GM23248 (cell line): Measurements from ENCODE around the gene ASCL2. TPM values are rescaled to one million over a fixed set of nuclear protein-coding genes. Genes with fewer than 3 reads are reported as not detected.

Experiments used
- DNase-seq: peaks from one replicate; pipeline ENCODE4 v3.0.0-alpha.2; 2015
- H2AFZ ChIP-seq: fragments of 200-600 bp; sonication (generic); 2 replicates; pipeline ENCODE4 v1.6.1; 2016; ENCODE audit warnings: antibody characterized with exemption
- H3F3A ChIP-seq: fragments of 200-600 bp; sonication (generic); 2 replicates; pipeline ENCODE4 v1.6.1; 2016; ENCODE audit warnings: mild to moderate bottlenecking, antibody characterized with exemption, mixed run types; ENCODE audit not compliant: insufficient read depth
- H3K27ac ChIP-seq: fragments of 200-600 bp; sonication (generic); 2 replicates; pipeline ENCODE4 v1.5.1; 2016; ENCODE audit warnings: mild to moderate bottlenecking
- H3K27me3 ChIP-seq: fragments of 200-600 bp; sonication (generic); replicated peaks from 2 replicates; pipeline ENCODE4 v1.6.1; 2016; ENCODE audit warnings: mild to moderate bottlenecking; ENCODE audit not compliant: insufficient read depth
- H3K36me3 ChIP-seq: fragments of 200-600 bp; sonication (generic); 2 replicates; pipeline ENCODE4 v1.6.1; 2016; ENCODE audit warnings: low read depth, mild to moderate bottlenecking
- H3K4me1 ChIP-seq: fragments of 200-600 bp; sonication (generic); 2 replicates; pipeline ENCODE4 v1.6.1; 2016; ENCODE audit warnings: mild to moderate bottlenecking; ENCODE audit not compliant: insufficient read depth
- H3K4me2 ChIP-seq: fragments of 200-600 bp; sonication (generic); one replicate; pipeline ENCODE4 v1.6.1; 2016; ENCODE audit warnings: mild to moderate bottlenecking; ENCODE audit not compliant: unreplicated experiment
- H3K4me3 ChIP-seq: fragments of 200-600 bp; sonication (generic); 2 replicates; pipeline ENCODE4 v1.5.1; 2016; ENCODE audit warnings: mild to moderate bottlenecking
- H3K79me2 ChIP-seq: fragments of 200-600 bp; sonication (generic); 2 replicates; pipeline ENCODE4 v1.6.1; 2016; ENCODE audit warnings: mild to moderate bottlenecking; ENCODE audit not compliant: insufficient read depth
- H3K9ac ChIP-seq: fragments of 200-600 bp; sonication (generic); 2 replicates; pipeline ENCODE4 v1.6.1; 2016; ENCODE audit warnings: mild to moderate bottlenecking
- H3K9me2 ChIP-seq: fragments of 200-600 bp; sonication (generic); 2 replicates; pipeline ENCODE4 v1.6.1; 2016; ENCODE audit warnings: mixed run types, mild to moderate bottlenecking, moderate library complexity; ENCODE audit not compliant: insufficient read depth
- H3K9me3 ChIP-seq: fragments of 200-600 bp; sonication (generic); one replicate; pipeline ENCODE4 v1.6.1; 2017; ENCODE audit warnings: low read depth
- H4K20me1 ChIP-seq: fragments of 200-600 bp; sonication (generic); 2 replicates; pipeline ENCODE4 v1.6.0; 2016; ENCODE audit not compliant: insufficient read depth
- EZH2 ChIP-seq: fragments of 200-600 bp; sonication (generic); IDR thresholded peaks from 2 replicates; pipeline ENCODE4 v1.6.1; 2018; ENCODE audit warnings: antibody characterized with exemption, mild to moderate bottlenecking; ENCODE audit not compliant: insufficient read depth, poor library complexity, severe bottlenecking
- EZH2phosphoT487 ChIP-seq: fragments of 200-600 bp; sonication (generic); IDR thresholded peaks from 2 replicates; pipeline ENCODE4 v1.6.1; 2018; ENCODE audit warnings: antibody characterized with exemption, moderate library complexity, mild to moderate bottlenecking, low read depth; ENCODE audit not compliant: insufficient read depth
- WGBS, 2 experiments: methylation state at CpG; one replicate each; pipeline ENCODE4 v1.1.6; 2015 to 2017; ENCODE audit warnings: low lambda C conversion rate in 2 of 2, low coverage in 1 of 2; ENCODE audit errors: missing lambda C conversion rate in 2 of 2; 5-methylcytosine and 5-hydroxymethylcytosine counted together
- in situ Hi-C: fragments of 300-500 bp; cut with MboI; formaldehyde crosslinking; loops from 2 replicates; pipeline ENCODE4 v1.15.0; 2020
- polyA plus RNA-seq: library from polyadenylated mRNA; unstranded; fragments of >200 nt; fragmentation: Nextera tagmentation; extraction: Ambion mirVana; gene quantifications from 2 replicates; pipeline ENCODE4 v1.2.1, GENCODE V29; 2016
- total RNA-seq: library from RNA; depleted of rRNA; stranded (reverse); fragments of >200 nt; shearing (Covaris generic); gene quantifications from 2 replicates; pipeline ENCODE4 v1.2.3, GENCODE V29; 2014

The ASCL2 gene
- total and polyA plus RNA-seq, 2 experiments from 2014 or later = not detected

- H3K79me2 ChIP-seq = no peaks in the 10 kb centered on the region
- H3K9me2 ChIP-seq = no peaks in the 10 kb centered on the region
- no peak overlapping the region for H3K4me2 ChIP-seq
- no peaks in the 10 kb centered on the region for H3K36me3 ChIP-seq
- no peak overlapping the region for H3K27ac ChIP-seq
- H3K9ac ChIP-seq = no peak overlapping the region
- no peak for TF ChIP-seq EZH2phosphoT487
- TF ChIP-seq EZH2 = no peak
- H3K9me3 ChIP-seq = no peaks in the 10 kb centered on the region
- 52 to 56% methylated on average over 17 of the region's 17 CpGs for WGBS, 2 experiments
- no peak overlapping the region for H2AFZ ChIP-seq
- H4K20me1 ChIP-seq = no peaks in the 10 kb centered on the region
- DNase-seq = no peak
- in situ Hi-C loops = loop anchor here (10.0 to 25.0 kb wide), 2 partner anchors 109 to 129 kb away; no protein-coding TSS in a partner anchor
- no peaks in the 10 kb centered on the region for H3F3A ChIP-seq
- peaks cover 6% of the 10 kb centered on the region; the same call in 1 of the 2 replicates for H3K27me3 ChIP-seq
- H3K4me1 ChIP-seq = no peaks in the 10 kb centered on the region
- H3K4me3 ChIP-seq = no peak overlapping the region
These were observed 25.9 kb upstream of the ASCL2 start for GRCh38 chr11:2295971-2296912.

GRCh38 chr11:2294926-2295290, 24.5 kb upstream of the ASCL2 start:
- Histone ChIP-seq H3K9me2 (no peaks in the 10 kb centered on the region), H4K20me1 (no peaks in the 10 kb centered on the region), H3K79me2 (no peaks in the 10 kb centered on the region), H3K4me2 (no peak overlapping the region), H3K4me3 (no peak overlapping the region), H3K27ac (no peak overlapping the region), H3K4me1 (no peaks in the 10 kb centered on the region), H2AFZ (no peak overlapping the region), H3K9me3 (no peaks in the 10 kb centered on the region), H3K27me3 (peaks cover 8% of the 10 kb centered on the region; the same call in 1 of the 2 replicates), H3K9ac (no peak overlapping the region), H3K36me3 (no peaks in the 10 kb centered on the region), H3F3A (no peaks in the 10 kb centered on the region)
- TF ChIP-seq EZH2 (no peak), EZH2phosphoT487 (no peak)
- in situ Hi-C loops = loop anchor here (10.0 to 25.0 kb wide), 2 partner anchors 108 to 130 kb away; no protein-coding TSS in a partner anchor
- DNase-seq = no peak
- WGBS, 2 experiments = 44 to 60% methylated on average over 7 to 8 of the region's 8 CpGs

- no peak overlapping the region for H3K4me2 ChIP-seq
- no peaks in the 10 kb centered on the region for H3K9me3 ChIP-seq
- no peaks in the 10 kb centered on the region for H3K4me1 ChIP-seq
- H3K36me3 ChIP-seq = no peaks in the 10 kb centered on the region
- no peak overlapping the region for H3K27ac ChIP-seq
- no peaks in the 10 kb centered on the region for H3F3A ChIP-seq
- no peak overlapping the region for H2AFZ ChIP-seq
- in situ Hi-C loops = loop anchor here (10.0 to 25.0 kb wide), 2 partner anchors 107 to 131 kb away; no protein-coding TSS in a partner anchor
- no peaks in the 10 kb centered on the region for H3K9me2 ChIP-seq
- no peak overlapping the region for H3K9ac ChIP-seq
- peaks cover 15% of the 10 kb centered on the region; the same call in 1 of the 2 replicates for H3K27me3 ChIP-seq
- H3K79me2 ChIP-seq = no peaks in the 10 kb centered on the region
- no peak overlapping the region for H3K4me3 ChIP-seq
- DNase-seq = no peak
- WGBS, 2 experiments = 66 to 67% methylated on average over 27 of the region's 27 CpGs
- H4K20me1 ChIP-seq = no peaks in the 10 kb centered on the region
- no peak for TF ChIP-seq EZH2
- no peak for TF ChIP-seq EZH2phosphoT487
These were observed 23.9 kb upstream of the ASCL2 start for GRCh38 chr11:2293984-2294925.

GRCh38 chr11:2293531-2293971, 23.2 kb upstream of the ASCL2 start:
- no peak overlapping the region for H3K4me2 ChIP-seq
- H3K9me3 ChIP-seq = no peaks in the 10 kb centered on the region
- H3K9ac ChIP-seq = no peak overlapping the region
- no peak for TF ChIP-seq EZH2
- TF ChIP-seq EZH2phosphoT487 = no peak
- no peak overlapping the region for H2AFZ ChIP-seq
- no peaks in the 10 kb centered on the region for H3K9me2 ChIP-seq
- no peak overlapping the region for H3K27ac ChIP-seq
- no peaks in the 10 kb centered on the region for H3F3A ChIP-seq
- H3K4me3 ChIP-seq = no peak overlapping the region
- peaks cover 20% of the 10 kb centered on the region; the same call in 1 of the 2 replicates for H3K27me3 ChIP-seq
- H4K20me1 ChIP-seq = no peaks in the 10 kb centered on the region
- WGBS, 2 experiments = 81 to 85% methylated on average over 20 of the region's 20 CpGs
- no peaks in the 10 kb centered on the region for H3K4me1 ChIP-seq
- DNase-seq = no peak
- no peaks in the 10 kb centered on the region for H3K79me2 ChIP-seq
- no peaks in the 10 kb centered on the region for H3K36me3 ChIP-seq
- in situ Hi-C loops = loop anchor here (10.0 to 25.0 kb wide), 2 partner anchors 106 to 131 kb away; no protein-coding TSS in a partner anchor
